ENCODE measurements around the gene SENP7. TPM values are rescaled to one million over a fixed set of nuclear protein-coding genes. Genes with fewer than 3 reads are reported as not detected.

The SENP7 gene, protein sequence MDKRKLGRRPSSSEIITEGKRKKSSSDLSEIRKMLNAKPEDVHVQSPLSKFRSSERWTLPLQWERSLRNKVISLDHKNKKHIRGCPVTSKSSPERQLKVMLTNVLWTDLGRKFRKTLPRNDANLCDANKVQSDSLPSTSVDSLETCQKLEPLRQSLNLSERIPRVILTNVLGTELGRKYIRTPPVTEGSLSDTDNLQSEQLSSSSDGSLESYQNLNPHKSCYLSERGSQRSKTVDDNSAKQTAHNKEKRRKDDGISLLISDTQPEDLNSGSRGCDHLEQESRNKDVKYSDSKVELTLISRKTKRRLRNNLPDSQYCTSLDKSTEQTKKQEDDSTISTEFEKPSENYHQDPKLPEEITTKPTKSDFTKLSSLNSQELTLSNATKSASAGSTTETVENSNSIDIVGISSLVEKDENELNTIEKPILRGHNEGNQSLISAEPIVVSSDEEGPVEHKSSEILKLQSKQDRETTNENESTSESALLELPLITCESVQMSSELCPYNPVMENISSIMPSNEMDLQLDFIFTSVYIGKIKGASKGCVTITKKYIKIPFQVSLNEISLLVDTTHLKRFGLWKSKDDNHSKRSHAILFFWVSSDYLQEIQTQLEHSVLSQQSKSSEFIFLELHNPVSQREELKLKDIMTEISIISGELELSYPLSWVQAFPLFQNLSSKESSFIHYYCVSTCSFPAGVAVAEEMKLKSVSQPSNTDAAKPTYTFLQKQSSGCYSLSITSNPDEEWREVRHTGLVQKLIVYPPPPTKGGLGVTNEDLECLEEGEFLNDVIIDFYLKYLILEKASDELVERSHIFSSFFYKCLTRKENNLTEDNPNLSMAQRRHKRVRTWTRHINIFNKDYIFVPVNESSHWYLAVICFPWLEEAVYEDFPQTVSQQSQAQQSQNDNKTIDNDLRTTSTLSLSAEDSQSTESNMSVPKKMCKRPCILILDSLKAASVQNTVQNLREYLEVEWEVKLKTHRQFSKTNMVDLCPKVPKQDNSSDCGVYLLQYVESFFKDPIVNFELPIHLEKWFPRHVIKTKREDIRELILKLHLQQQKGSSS
- 7.9 and 10.7 TPM in 2 replicates for total RNA-seq

DNA sequence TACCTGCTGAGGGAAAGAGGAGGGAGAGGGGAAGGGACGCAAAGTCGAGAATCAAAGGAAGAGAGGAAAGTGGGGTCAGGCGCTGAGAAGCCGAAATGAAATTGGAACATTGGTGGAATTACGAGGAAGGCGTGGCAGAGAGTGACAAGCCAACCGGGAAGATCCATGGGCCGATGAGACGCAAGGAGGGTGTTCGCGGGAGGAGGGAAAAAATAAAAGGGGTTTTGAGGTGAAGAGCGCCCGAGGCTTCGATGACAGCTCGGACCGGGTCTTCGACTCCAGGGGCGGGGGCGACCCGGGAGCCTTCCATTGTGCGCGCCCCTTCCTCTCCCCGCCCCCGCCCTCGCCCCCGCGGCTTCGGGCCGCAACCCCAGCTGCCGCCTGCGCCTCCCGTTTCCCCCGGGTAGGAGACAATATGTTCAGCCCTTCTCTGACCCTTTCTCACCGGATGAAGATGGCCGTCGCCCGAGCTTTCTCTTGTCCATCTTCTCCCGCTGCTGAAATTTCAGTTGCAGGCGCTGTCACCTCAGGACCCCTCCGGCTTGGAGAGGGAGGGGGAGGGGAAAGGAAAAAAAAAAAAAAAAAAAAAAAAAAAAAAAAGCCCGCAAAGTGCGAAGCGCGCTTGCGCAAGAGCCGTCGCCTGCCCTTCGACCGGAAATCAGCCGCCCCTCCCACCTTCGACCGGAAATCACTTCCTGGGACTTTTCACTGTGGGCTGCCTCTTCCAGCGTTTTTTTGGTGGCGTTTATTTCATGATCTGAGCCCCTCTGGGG is at the start of gene SENP7:
SENP7 (minus strand) TSS at position 567 of the 773 bp plus-strand sequence; CDS start at position 485, 82 bp downstream.

DNA sequence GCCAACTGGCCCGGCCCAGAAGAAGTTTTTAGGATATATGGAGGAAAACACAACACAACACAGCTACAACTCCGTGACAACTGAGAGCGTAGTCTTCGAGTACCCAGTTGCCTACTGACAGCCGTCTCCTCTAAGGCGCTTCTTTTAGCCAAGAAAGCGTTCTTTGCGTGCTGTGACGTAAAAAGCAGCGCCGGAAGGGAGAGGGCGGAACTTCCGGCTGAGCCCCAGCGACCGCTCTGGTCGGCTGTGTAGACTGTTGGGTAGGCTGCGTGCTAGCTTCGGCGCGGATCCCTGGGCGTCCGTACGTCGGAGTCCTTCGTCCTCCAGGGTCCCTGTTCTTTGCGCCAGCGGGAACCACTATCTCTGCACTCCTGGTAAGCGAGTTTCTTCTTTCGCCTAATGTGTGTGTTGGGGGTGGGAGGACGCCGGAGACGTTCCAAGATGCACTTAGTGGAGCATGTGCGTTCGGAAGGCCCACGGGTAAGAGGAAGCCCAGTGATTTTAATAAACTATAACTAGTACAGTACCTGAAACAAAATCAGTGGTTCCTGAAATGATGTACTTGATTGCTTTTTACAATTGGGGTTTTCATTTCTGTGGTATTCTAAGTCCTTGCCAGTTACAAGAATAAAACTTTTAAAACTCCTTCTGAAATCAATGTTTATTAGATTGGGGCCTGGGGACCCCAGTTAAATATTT is 48.8 kb upstream of the SENP7 start, which contains the start of gene TRMT10C:
TRMT10C (plus strand) TSS at position 239 of the 699 bp plus-strand sequence. CDS start 2,914 bp downstream, outside the sequence.

DNA sequence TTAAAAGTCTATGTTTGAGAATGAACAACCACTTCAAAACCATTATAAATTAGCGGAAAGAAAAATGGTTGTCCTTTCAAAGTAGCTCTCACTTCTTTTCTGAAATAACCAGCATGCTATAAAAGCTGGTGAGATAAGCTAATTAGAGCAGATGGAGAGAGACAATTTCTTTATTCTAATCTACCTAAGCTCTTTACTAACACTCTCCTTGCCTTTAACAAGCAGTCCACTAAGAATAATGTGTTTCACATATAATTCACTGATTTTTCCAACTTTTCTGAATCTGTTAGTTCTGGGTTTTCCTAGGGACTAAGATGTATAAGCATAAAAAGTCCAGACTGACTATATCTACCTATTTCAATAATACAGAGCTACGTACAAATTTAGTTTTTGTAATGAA is 192.5 kb downstream of the SENP7 start, which contains the start of gene IMPG2:
IMPG2 (minus strand) TSS at position 101 of the 400 bp plus-strand sequence. CDS start 203 bp downstream, outside the sequence.

Other genes starting within 250 kb of the SENP7 start
- gene IMPG2, start 192.6 kb downstream of the SENP7 start, total RNA-seq, result 0.14 and 0.18 TPM in 2 replicates
- 19.1 and 22.4 TPM in 2 replicates for gene TRMT10C, start 48.7 kb upstream of the SENP7 start, total RNA-seq
- 90.3 and 104 TPM in 2 replicates for gene PCNP, start 61.0 kb upstream of the SENP7 start, total RNA-seq
- 17.2 and 18.6 TPM in 2 replicates for gene ZBTB11, start 163.9 kb upstream of the SENP7 start, total RNA-seq
- 2,795 and 2,899 TPM in 2 replicates for gene RPL24, start 173.5 kb upstream of the SENP7 start, total RNA-seq
- 7.3 and 9.4 TPM in 2 replicates for gene CEP97, start 211.4 kb upstream of the SENP7 start, total RNA-seq